ENCODE results near the gene STXBP1. TPM values are rescaled to one million over a fixed set of nuclear protein-coding genes. Genes with fewer than 3 reads are reported as not detected.
A peak's percentile ranks its signal among the peaks of the same experiment; 100 is the strongest.

STXBP1 gene
- total RNA-seq, 1 donor from 2014 or later, result 12.0 TPM

- Mint-ChIP-seq H3K4me1 (peaks cover 14% of the 10 kb centered on the region), H3K4me3 (no peak overlapping the region), H3K27ac (no peak overlapping the region), H3K9me3 (no peaks in the 10 kb centered on the region), H3K36me3 (no peaks in the 10 kb centered on the region), H3K27me3 (ENCODE audit: insufficient read depth, low read depth) (no peaks in the 10 kb centered on the region)
- DNase-seq (ENCODE audit: low spot score), result no peak
- Histone ChIP-seq H3K9me3 (ENCODE audit: low read depth) (no peaks in the 10 kb centered on the region), H3K9ac (no peak overlapping the region), H3K27ac (peak overlapping the region; percentile 33), H3K4me1 (peaks cover 33% of the 10 kb centered on the region), H3K4me3 (peak overlapping the region; percentile 24), H3K79me2 (ENCODE audit: low read depth) (peaks cover 26% of the 10 kb centered on the region), H3F3A (ENCODE audit: low read depth) (peaks cover 36% of the 10 kb centered on the region), H2AFZ (replicated peaks) (no peak overlapping the region), H4K20me1 (ENCODE audit: low read depth) (peaks cover 46% of the 10 kb centered on the region), H3K4me2 (peak overlapping the region; percentile 69), H3K36me3 (no peaks in the 10 kb centered on the region), H3K27me3 (no peaks in the 10 kb centered on the region)
- TF ChIP-seq CTCF (IDR thresholded peaks at IDR 0.05) (no peak), EZH2phosphoT487 (IDR thresholded peaks at IDR 0.05) (no peak), EZH2 (IDR thresholded peaks at IDR 0.05) (no peak)
Measured at GRCh38 chr9:127644146-127644827, 32.2 kb downstream of the STXBP1 start.

- peak; percentile 79 for DNase-seq (ENCODE audit: low spot score)
- Mint-ChIP-seq H3K27ac (no peak overlapping the region), H3K27me3 (ENCODE audit: insufficient read depth, low read depth) (no peaks in the 10 kb centered on the region), H3K4me3 (no peak overlapping the region), H3K9me3 (no peaks in the 10 kb centered on the region), H3K36me3 (no peaks in the 10 kb centered on the region), H3K4me1 (peaks cover 14% of the 10 kb centered on the region)
- Histone ChIP-seq H3K4me1 (peaks cover 33% of the 10 kb centered on the region), H3K36me3 (no peaks in the 10 kb centered on the region), H3K79me2 (ENCODE audit: low read depth) (peaks cover 25% of the 10 kb centered on the region), H3K27me3 (no peaks in the 10 kb centered on the region), H3K9ac (no peak overlapping the region), H3K27ac (peak overlapping the region; percentile 57), H4K20me1 (ENCODE audit: low read depth) (peaks cover 44% of the 10 kb centered on the region), H3K4me3 (peak overlapping the region; percentile 24), H3K4me2 (peak overlapping the region; percentile 69), H3F3A (ENCODE audit: low read depth) (peaks cover 36% of the 10 kb centered on the region), H3K9me3 (ENCODE audit: low read depth) (no peaks in the 10 kb centered on the region), H2AFZ (replicated peaks) (no peak overlapping the region)
- TF ChIP-seq CTCF (IDR thresholded peaks at IDR 0.05) (no peak), EZH2phosphoT487 (IDR thresholded peaks at IDR 0.05) (no peak), EZH2 (IDR thresholded peaks at IDR 0.05) (no peak)
Measured at GRCh38 chr9:127644943-127645342, 32.9 kb downstream of the STXBP1 start.

- Histone ChIP-seq H3K27me3 (no peaks in the 10 kb centered on the region), H3K79me2 (ENCODE audit: low read depth) (peaks cover 25% of the 10 kb centered on the region), H3K4me1 (peaks cover 33% of the 10 kb centered on the region), H3K27ac (no peak overlapping the region), H3K9ac (no peak overlapping the region), H3K9me3 (ENCODE audit: low read depth) (no peaks in the 10 kb centered on the region), H3K36me3 (no peaks in the 10 kb centered on the region), H2AFZ (replicated peaks) (no peak overlapping the region), H3K4me2 (peak overlapping the region; percentile 0), H4K20me1 (ENCODE audit: low read depth) (peaks cover 25% of the 10 kb centered on the region), H3K4me3 (no peak overlapping the region), H3F3A (ENCODE audit: low read depth) (peaks cover 25% of the 10 kb centered on the region)
- no peak overlapping the region for H3K27ac Mint-ChIP-seq
- H3K36me3 Mint-ChIP-seq, result no peaks in the 10 kb centered on the region
- no peak overlapping the region for H3K4me3 Mint-ChIP-seq
- H3K4me1 Mint-ChIP-seq, result peaks cover 12% of the 10 kb centered on the region
- no peak for TF ChIP-seq EZH2 (IDR thresholded peaks at IDR 0.05)
- no peak for TF ChIP-seq EZH2phosphoT487 (IDR thresholded peaks at IDR 0.05)
- TF ChIP-seq CTCF (IDR thresholded peaks at IDR 0.05), result no peak
- H3K27me3 Mint-ChIP-seq (ENCODE audit: insufficient read depth, low read depth), result no peaks in the 10 kb centered on the region
- no peak for DNase-seq (ENCODE audit: low spot score)
- H3K9me3 Mint-ChIP-seq, result no peaks in the 10 kb centered on the region
Measured at GRCh38 chr9:127647451-127647850, 35.4 kb downstream of the STXBP1 start.

Measured in neural progenitor cell (in vitro differentiated cells).